SU-DHL-6 (cell line): Measurements from ENCODE around the gene MARVELD1.

Source experiments
- EZH2phosphoT487 ChIP-seq: fragments of 200-600 bp; sonication (generic), shearing (Covaris generic); conservative IDR thresholded peaks from 2 replicates; pipeline ENCODE4 v1.6.1; 2018; ENCODE audit warnings: mild to moderate bottlenecking, antibody characterized with exemption, low read length, moderate library complexity, mixed read lengths
- TF ChIP-seq, protein P1 (sequence below): fragments of 200-600 bp; sonication (generic); IDR thresholded peaks from one replicate; pipeline ENCODE4 v1.5.1; 2017; ENCODE audit warnings: antibody characterized with exemption, mild to moderate bottlenecking, low read length, moderate library complexity; ENCODE audit not compliant: insufficient read depth, poor library complexity, severe bottlenecking

DNA sequence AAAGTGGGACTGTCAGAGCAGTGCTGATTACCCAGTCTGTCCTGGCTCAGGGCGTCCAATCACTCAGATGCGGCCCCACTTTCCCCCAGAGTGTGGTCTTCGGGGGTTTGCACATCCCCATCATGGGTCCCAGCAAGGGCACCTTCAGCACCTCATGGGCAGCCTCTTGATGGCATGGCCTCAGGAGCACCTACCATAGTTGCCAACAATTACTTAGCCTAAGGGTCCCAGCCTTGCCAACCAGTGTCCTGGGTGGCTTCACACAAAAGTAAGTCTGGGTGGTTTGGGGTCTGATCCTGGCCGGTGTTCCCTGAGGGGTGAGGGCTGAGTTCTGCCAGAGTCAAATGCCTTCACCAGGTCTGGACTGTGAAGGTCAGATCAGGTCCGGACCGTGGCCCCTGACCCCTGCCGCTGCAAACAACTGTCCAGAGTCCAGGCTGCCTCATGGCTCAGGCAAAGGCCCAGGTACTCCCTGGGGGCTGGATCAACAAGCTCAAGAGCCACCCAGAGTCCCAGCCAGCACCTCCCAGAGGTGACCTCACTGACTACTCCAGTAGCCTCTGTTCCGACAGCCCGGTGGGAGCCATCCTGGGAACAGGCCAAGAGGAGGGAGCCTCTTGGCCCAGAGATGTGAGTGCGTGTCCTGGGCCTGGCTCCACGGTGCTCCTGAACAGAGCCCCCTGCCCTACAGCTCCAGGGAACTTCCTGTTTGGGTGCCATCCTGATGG, 6.2 kb upstream of the MARVELD1 start:
- TF ChIP-seq, protein P1, sequence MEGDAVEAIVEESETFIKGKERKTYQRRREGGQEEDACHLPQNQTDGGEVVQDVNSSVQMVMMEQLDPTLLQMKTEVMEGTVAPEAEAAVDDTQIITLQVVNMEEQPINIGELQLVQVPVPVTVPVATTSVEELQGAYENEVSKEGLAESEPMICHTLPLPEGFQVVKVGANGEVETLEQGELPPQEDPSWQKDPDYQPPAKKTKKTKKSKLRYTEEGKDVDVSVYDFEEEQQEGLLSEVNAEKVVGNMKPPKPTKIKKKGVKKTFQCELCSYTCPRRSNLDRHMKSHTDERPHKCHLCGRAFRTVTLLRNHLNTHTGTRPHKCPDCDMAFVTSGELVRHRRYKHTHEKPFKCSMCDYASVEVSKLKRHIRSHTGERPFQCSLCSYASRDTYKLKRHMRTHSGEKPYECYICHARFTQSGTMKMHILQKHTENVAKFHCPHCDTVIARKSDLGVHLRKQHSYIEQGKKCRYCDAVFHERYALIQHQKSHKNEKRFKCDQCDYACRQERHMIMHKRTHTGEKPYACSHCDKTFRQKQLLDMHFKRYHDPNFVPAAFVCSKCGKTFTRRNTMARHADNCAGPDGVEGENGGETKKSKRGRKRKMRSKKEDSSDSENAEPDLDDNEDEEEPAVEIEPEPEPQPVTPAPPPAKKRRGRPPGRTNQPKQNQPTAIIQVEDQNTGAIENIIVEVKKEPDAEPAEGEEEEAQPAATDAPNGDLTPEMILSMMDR, result no peak
- no peak for TF ChIP-seq EZH2phosphoT487
